Activated B cell treated with CpG ODN at 0.5 μM for 24 hours (primary cell): ENCODE measurements around the gene COL16A1. TPM values are rescaled to one million over a fixed set of nuclear protein-coding genes. Genes with fewer than 3 reads are reported as not detected.

ENCODE experiments used
- ATAC-seq: fragments of 200-7000 bp; cut with Tn5 transposase; one replicate; pipeline ENCODE4 v1.10.0; 2021; ENCODE audit warnings: low read depth, mild to moderate bottlenecking, moderate library complexity
- CTCF ChIA-PET: fragments of 350-600 bp; sonication (Branson Sonifier 250); formaldehyde crosslinking; loops from one replicate; lab custom pipeline; 2021; ENCODE audit warnings: antibody characterized with exemption; lab: Charles Lee
- POLR2A ChIA-PET: fragments of 350-600 bp; sonication (Branson Sonifier 250); formaldehyde crosslinking; loops from one replicate; lab custom pipeline; 2021; ENCODE audit warnings: antibody characterized with exemption; lab: Charles Lee
- DNase-seq: peaks from one replicate; pipeline ENCODE4 v3.0.0; 2022
- H3K27ac Mint-ChIP-seq: one replicate; pipeline ENCODE4 v1.8.0; 2020; ENCODE audit warnings: mixed read lengths
- H3K27me3 Mint-ChIP-seq: one replicate; pipeline ENCODE4 v1.8.0; 2021; ENCODE audit warnings: mixed read lengths
- H3K36me3 Mint-ChIP-seq: one replicate; pipeline ENCODE4 v1.8.0; 2021; ENCODE audit warnings: low read depth, mixed read lengths
- H3K4me1 Mint-ChIP-seq: one replicate; pipeline ENCODE4 v1.8.0; 2021; ENCODE audit warnings: mixed read lengths
- H3K4me3 Mint-ChIP-seq: one replicate; pipeline ENCODE4 v1.8.0; 2020; ENCODE audit warnings: mild to moderate bottlenecking, mixed read lengths
- H3K9me3 Mint-ChIP-seq: one replicate; pipeline ENCODE4 v1.8.0; 2020; ENCODE audit warnings: mixed read lengths
- intact Hi-C: fragments of 100-400 bp; cut with micrococcal nuclease; formaldehyde crosslinking; loops from one replicate; pipeline ENCODE4 v1.15.1; 2024
- total RNA-seq: library from RNA; stranded (reverse); gene quantifications from 2 replicates; pipeline ENCODE4 v1.2.3, GENCODE V29; 2022
- TF ChIP-seq, protein P1 (sequence below): fragments of 200-600 bp; IDR thresholded peaks from one replicate; pipeline ENCODE4 v1.8.0; 2022; ENCODE audit warnings: antibody characterized with exemption, mild to moderate bottlenecking

COL16A1 gene
- total RNA-seq, 1 donor from 2014 or later = 0.31 TPM

DNA sequence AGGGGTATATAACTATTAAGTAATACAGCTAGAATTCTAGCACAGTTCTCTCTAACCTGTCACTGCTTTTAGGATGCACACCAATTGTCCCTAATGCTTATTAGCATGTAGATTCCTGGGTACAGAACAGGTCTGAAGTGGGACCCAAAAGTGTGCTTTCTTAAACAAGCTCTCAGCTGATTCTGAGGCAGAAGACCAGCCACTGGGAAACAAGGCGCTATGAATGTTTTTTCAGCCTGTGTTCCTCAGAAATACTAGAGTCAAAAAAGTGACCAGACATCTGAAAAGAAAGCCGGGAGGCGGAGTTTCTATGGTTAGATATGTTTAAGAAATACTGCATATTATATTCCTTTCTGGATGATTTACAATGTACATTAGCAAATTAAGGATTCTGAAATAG, 60.9 kb downstream of the COL16A1 start:
- TF ChIP-seq, protein P1, sequence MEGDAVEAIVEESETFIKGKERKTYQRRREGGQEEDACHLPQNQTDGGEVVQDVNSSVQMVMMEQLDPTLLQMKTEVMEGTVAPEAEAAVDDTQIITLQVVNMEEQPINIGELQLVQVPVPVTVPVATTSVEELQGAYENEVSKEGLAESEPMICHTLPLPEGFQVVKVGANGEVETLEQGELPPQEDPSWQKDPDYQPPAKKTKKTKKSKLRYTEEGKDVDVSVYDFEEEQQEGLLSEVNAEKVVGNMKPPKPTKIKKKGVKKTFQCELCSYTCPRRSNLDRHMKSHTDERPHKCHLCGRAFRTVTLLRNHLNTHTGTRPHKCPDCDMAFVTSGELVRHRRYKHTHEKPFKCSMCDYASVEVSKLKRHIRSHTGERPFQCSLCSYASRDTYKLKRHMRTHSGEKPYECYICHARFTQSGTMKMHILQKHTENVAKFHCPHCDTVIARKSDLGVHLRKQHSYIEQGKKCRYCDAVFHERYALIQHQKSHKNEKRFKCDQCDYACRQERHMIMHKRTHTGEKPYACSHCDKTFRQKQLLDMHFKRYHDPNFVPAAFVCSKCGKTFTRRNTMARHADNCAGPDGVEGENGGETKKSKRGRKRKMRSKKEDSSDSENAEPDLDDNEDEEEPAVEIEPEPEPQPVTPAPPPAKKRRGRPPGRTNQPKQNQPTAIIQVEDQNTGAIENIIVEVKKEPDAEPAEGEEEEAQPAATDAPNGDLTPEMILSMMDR = no peak
- no peak overlapping the region for H3K27ac Mint-ChIP-seq
- no peaks in the 10 kb centered on the region for H3K27me3 Mint-ChIP-seq
- ChIA-PET POLR2A (no interaction called here), CTCF (interaction anchor here (0.8 to 1.8 kb wide), 2 partner anchors 10 to 24 kb away, joined by 3 to 4 read pairs; no protein-coding TSS in a partner anchor)
- peaks cover 13% of the 10 kb centered on the region for H3K36me3 Mint-ChIP-seq
- no peak for DNase-seq
- H3K4me1 Mint-ChIP-seq = peaks cover 35% of the 10 kb centered on the region
- ATAC-seq = no peak
- H3K4me3 Mint-ChIP-seq = no peak overlapping the region
- intact Hi-C loops = no loop called here
- no peaks in the 10 kb centered on the region for H3K9me3 Mint-ChIP-seq

DNA sequence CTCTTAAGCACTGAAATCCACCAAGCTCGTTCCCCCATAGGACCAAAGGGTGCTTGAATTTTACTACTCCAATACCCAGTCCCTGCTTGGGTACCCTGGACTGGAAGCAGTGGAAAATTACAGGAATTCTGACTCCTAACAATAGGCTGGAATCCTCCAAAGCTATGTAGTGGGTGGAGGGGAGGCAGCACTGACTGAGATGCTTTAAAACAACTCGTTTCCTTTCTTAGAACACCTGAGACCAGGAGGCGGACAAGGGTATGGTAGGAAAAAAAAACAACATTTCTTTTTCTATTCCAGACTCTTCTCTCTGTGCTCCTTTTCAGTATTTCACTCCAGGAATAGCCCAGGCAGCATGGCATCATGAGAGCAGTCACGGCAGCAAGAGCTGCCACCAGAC, 61.5 kb downstream of the COL16A1 start:
- Mint-ChIP-seq H3K9me3 (no peaks in the 10 kb centered on the region), H3K27ac (no peak overlapping the region), H3K4me3 (no peak overlapping the region), H3K27me3 (no peaks in the 10 kb centered on the region), H3K4me1 (peaks cover 40% of the 10 kb centered on the region), H3K36me3 (peaks cover 16% of the 10 kb centered on the region)
- intact Hi-C loops = no loop called here
- CTCF ChIA-PET = interaction anchor here (0.8 to 1.8 kb wide), 2 partner anchors 10 to 24 kb away, joined by 3 to 4 read pairs; no protein-coding TSS in a partner anchor
- TF ChIP-seq, protein P1 = no peak
- DNase-seq (no peak), ATAC-seq (no peak)
- POLR2A ChIA-PET = no interaction called here

DNA sequence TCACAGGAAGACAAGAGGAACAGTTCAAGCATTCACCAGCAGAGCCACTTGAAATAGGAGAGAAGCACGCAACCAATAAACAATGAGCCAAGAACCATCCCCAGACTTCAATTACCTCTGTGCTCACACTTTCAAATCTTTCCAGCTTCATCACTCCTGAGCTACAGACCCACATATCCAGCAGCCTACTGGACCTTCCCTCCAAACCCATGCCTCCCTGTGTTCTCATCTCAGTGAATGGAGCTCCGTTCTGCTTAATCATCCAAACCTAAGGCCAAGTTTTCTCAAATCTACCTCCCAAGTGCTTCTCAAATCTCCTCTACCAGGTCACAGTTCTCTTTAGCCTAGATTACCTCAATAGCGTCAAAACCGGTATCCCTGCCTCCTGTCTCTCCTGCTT, 62.9 kb downstream of the COL16A1 start:
- no peak for DNase-seq
- POLR2A ChIA-PET = interaction anchor here (0.6 to 0.7 kb wide), 2 partner anchors 33 to 1836 kb away, joined by 3 to 4 read pairs; no protein-coding TSS in a partner anchor
- Mint-ChIP-seq H3K27me3 (no peaks in the 10 kb centered on the region), H3K36me3 (peaks cover 20% of the 10 kb centered on the region), H3K9me3 (no peaks in the 10 kb centered on the region), H3K4me1 (peaks cover 48% of the 10 kb centered on the region), H3K27ac (no peak overlapping the region), H3K4me3 (no peak overlapping the region)
- TF ChIP-seq, protein P1 = no peak
- ATAC-seq = no peak
- CTCF ChIA-PET = no interaction called here
- intact Hi-C loops = loop anchor here (2.0 kb wide), 1 partner anchor 76 kb away; no protein-coding TSS in a partner anchor

DNA sequence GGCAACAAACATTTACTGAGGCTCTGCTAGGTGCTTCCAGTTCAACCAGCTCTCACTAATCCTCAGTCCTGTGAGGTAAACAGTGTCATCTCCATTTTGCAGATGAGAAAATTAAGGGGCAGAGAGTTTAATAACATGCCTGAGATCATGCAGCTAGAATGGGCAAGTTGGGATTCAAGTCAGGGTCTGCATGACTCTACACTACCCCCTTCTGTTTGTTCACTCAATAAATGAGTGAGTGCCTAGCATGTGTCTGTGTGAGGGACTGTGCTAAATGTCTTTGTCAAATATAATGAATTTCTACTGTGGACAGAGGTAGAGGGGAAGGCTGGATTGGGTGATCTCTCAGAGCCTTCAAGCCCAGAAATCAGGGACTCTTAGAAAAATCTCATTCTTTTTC, 63.6 kb downstream of the COL16A1 start:
- ChIA-PET CTCF (interaction anchor here (0.8 to 1.3 kb wide), 3 partner anchors 48 to 149 kb away, joined by 3 read pairs; no protein-coding TSS in a partner anchor), POLR2A (interaction anchor here (0.6 kb wide), 1 partner anchor 234 kb away, joined by 3 read pairs; no protein-coding TSS in a partner anchor)
- DNase-seq (no peak), ATAC-seq (no peak)
- peaks cover 25% of the 10 kb centered on the region for H3K36me3 Mint-ChIP-seq
- H3K9me3 Mint-ChIP-seq = no peaks in the 10 kb centered on the region
- no peak overlapping the region for H3K27ac Mint-ChIP-seq
- no peak overlapping the region for H3K4me3 Mint-ChIP-seq
- TF ChIP-seq, protein P1 = no peak
- intact Hi-C loops = loop anchor here (2.0 kb wide), 1 partner anchor 75 kb away; no protein-coding TSS in a partner anchor
- H3K27me3 Mint-ChIP-seq = no peaks in the 10 kb centered on the region
- H3K4me1 Mint-ChIP-seq = peaks cover 40% of the 10 kb centered on the region

DNA sequence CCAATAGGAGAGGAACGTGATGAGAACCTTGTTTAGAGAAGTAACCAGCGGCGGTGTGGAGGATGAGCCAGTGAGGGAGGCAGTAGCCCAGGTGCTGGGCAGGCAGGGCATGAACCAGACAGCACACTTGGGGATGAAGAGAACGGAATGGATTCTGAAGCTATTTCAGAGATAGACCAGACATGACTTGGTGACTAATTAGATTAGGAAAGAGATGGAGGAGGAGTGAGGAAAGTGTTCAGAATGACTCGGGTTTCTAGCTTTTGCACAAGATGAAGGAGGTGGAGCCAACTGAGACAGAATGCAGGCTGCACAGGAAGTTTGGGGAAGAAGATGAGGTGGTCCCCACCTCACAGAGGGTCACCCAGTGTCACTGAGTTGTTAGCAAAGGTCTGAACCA, 64.3 kb downstream of the COL16A1 start:
- ChIA-PET POLR2A (interaction anchor here (0.6 kb wide), 1 partner anchor 234 kb away, joined by 3 read pairs; no protein-coding TSS in a partner anchor), CTCF (interaction anchor here (0.8 to 1.3 kb wide), 3 partner anchors 47 to 150 kb away, joined by 3 read pairs; no protein-coding TSS in a partner anchor)
- no peak for DNase-seq
- Mint-ChIP-seq H3K4me1 (peaks cover 35% of the 10 kb centered on the region), H3K9me3 (no peaks in the 10 kb centered on the region), H3K27me3 (no peaks in the 10 kb centered on the region), H3K4me3 (no peak overlapping the region), H3K27ac (no peak overlapping the region), H3K36me3 (peaks cover 24% of the 10 kb centered on the region)
- TF ChIP-seq, protein P1 = no peak
- ATAC-seq = no peak
- intact Hi-C loops = no loop called here
